ENCODE measurements around the gene ACSS1. TPM values are rescaled to one million over a fixed set of nuclear protein-coding genes. Genes with fewer than 3 reads are reported as not detected.

Gene ACSS1
- total RNA-seq, 4 donors from 2014 or later, result 33.7 to 42.3 (median 38.4) TPM

GRCh38 chr20:25019381-25020155 lies 38.4 kb downstream of the ACSS1 start:
- WGBS, 2 donors, result 73 to 75% methylated on average over 16 of the region's 16 CpGs
- TF ChIP-seq POLR2A (IDR thresholded peaks at IDR 0.05), result no peak
- no peak for TF ChIP-seq CTCF (IDR thresholded peaks at IDR 0.05)
- intact Hi-C loops (cut with DNase I; ENCODE audit: low total_unique reads), result no loop called here
- peak in 1 of 2 donors; percentile 81 for DNase-seq (ENCODE audit: low spot score in 2 of 2)
- no peak overlapping the region for H3K4me3 ChIP-seq (ENCODE audit: low read depth, poor library complexity, severe bottlenecking)

GRCh38 chr20:25018841-25019240 lies 39.1 kb downstream of the ACSS1 start:
- WGBS, 2 donors, result 85 to 94% methylated on average over 6 of the region's 6 CpGs
- TF ChIP-seq POLR2A (IDR thresholded peaks at IDR 0.05) (no peak), CTCF (IDR thresholded peaks at IDR 0.05) (no peak)
- intact Hi-C loops (cut with DNase I; ENCODE audit: low total_unique reads), result no loop called here
- peak in 1 of 2 donors; percentile 57 for DNase-seq (ENCODE audit: low spot score in 2 of 2)
- H3K4me3 ChIP-seq (ENCODE audit: low read depth, poor library complexity, severe bottlenecking), result no peak overlapping the region

GRCh38 chr20:25018425-25018824 lies 39.5 kb downstream of the ACSS1 start:
- H3K4me3 ChIP-seq (ENCODE audit: low read depth, poor library complexity, severe bottlenecking), result no peak overlapping the region
- peak in 1 of 2 donors; percentile 46 for DNase-seq (ENCODE audit: low spot score in 2 of 2)
- intact Hi-C loops (cut with DNase I; ENCODE audit: low total_unique reads), result no loop called here
- TF ChIP-seq CTCF (IDR thresholded peaks at IDR 0.05) (no peak), POLR2A (IDR thresholded peaks at IDR 0.05) (no peak)
- 88 to 97% methylated on average over 2 of the region's 2 CpGs for WGBS, 2 donors

- intact Hi-C loops (cut with DNase I; ENCODE audit: low total_unique reads), result no loop called here
- peak; percentile 87 to 94 for DNase-seq (ENCODE audit: low spot score in 2 of 2)
- TF ChIP-seq CTCF (IDR thresholded peaks at IDR 0.05) (no peak), POLR2A (IDR thresholded peaks at IDR 0.05) (no peak)
- 48 to 51% methylated on average over 13 to 14 of the region's 14 CpGs for WGBS, 2 donors
- H3K4me3 ChIP-seq (ENCODE audit: low read depth, poor library complexity, severe bottlenecking), result no peak overlapping the region
These were observed 40.6 kb downstream of the ACSS1 start for GRCh38 chr20:25017257-25017803.

GRCh38 chr20:25016471-25016870 lies 41.5 kb downstream of the ACSS1 start:
- 84 to 88% methylated on average over 9 to 11 of the region's 11 CpGs for WGBS, 2 donors
- H3K4me3 ChIP-seq (ENCODE audit: low read depth, poor library complexity, severe bottlenecking), result no peak overlapping the region
- intact Hi-C loops (cut with DNase I; ENCODE audit: low total_unique reads), result no loop called here
- DNase-seq (ENCODE audit: low spot score in 2 of 2), result peak in 1 of 2 donors; percentile 85
- no peak for TF ChIP-seq CTCF (IDR thresholded peaks at IDR 0.05)
- no peak for TF ChIP-seq POLR2A (IDR thresholded peaks at IDR 0.05)
